Head of caudate nucleus (tissue), 42 donors: ENCODE results near the gene SLC5A10.
"Not testable (repeated sequence)": the region's sequence is repeated elsewhere in the genome, so short reads cannot be mapped to it uniquely, and the experiment has no call there.

ENCODE experiments used
- DNase-seq, 42 donors: peaks; one replicate each; pipeline versions ENCODE4 v3.0.0 to v3.0.0-alpha.2; 2020 to 2021; ENCODE audit warnings: mixed read lengths in 7 of 42
- intact Hi-C: fragments of 100-400 bp; cut with DNase I; formaldehyde crosslinking; loops from one replicate; pipeline ENCODE4 v1.15.0; 2022

SLC5A10 gene

GRCh38 chr17:19024101-19025078, 72.4 kb downstream of the SLC5A10 start:
- intact Hi-C loops, result no loop called here
- peak in 1 of 42 donors; percentile 1 for DNase-seq

- intact Hi-C loops, DNase-seq: not testable (repeated sequence)
Measured at GRCh38 chr17:19028671-19029070, 76.7 kb downstream of the SLC5A10 start.

DNA sequence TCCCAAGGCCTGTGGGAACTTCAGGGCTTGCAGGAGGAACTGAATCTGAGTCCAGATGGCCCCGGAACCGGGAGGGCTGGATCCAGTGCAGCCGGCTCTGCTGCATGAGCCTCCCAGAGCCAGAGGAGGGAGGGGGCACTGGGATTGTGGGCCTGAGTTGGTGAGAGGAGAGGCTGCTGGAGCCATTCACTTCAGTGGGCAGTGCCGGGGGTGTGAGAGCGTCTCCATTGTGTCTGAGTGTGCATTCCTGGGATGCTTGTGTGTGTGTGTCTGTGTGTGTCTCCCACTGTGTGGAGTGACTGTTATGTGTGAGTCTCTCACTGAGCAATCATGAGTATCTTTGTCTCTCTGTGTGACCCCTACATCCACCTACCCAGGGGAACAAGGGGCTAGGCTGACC, 77.8 kb downstream of the SLC5A10 start:
- DNase-seq, intact Hi-C loops: not testable (repeated sequence)

GRCh38 chr17:19030771-19031449, 78.9 kb downstream of the SLC5A10 start:
- intact Hi-C loops, DNase-seq: not testable (repeated sequence)

- DNase-seq, result peak; percentile 38 to 88 (median 75)
Measured at GRCh38 chr17:19031729-19032128, 79.8 kb downstream of the SLC5A10 start.

GRCh38 chr17:19032377-19032988, 80.5 kb downstream of the SLC5A10 start:
- intact Hi-C loops, DNase-seq: not testable (repeated sequence)

More at GRCh38 chr17:19031729-19032128, 79.8 kb downstream of the SLC5A10 start:
- intact Hi-C loops, result not testable (repeated sequence)

- intact Hi-C loops, result not testable (repeated sequence)
Measured at GRCh38 chr17:19036186-19036585, 84.2 kb downstream of the SLC5A10 start.

GRCh38 chr17:19037547-19037946, 85.6 kb downstream of the SLC5A10 start:
- intact Hi-C loops, result not testable (repeated sequence)

More at GRCh38 chr17:19036186-19036585, 84.2 kb downstream of the SLC5A10 start:
- not testable (repeated sequence) for DNase-seq

DNA sequence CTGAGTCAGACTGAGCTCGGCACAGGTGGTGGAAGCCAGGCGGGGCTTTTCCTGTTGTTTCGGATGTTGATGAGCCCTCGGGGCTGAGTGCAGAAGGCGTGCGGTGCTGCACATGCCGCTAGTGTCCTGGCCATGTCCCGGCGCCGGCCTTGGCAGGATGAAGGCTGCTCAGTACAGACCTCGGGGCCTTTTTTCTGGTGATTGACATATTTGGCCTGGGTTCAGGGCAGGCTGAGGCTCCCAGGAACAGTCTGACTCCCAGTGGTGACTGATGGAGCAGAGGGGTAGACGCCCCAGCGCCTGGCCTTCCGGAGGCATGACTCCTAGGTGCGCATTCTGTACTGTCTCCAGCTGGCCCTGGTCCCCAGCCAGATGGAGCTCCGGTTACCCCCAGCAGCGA, 86.0 kb downstream of the SLC5A10 start:
- DNase-seq, intact Hi-C loops: not testable (repeated sequence)

More at GRCh38 chr17:19037547-19037946, 85.6 kb downstream of the SLC5A10 start:
- not testable (repeated sequence) for DNase-seq

- DNase-seq, intact Hi-C loops: not testable (repeated sequence)
Measured at GRCh38 chr17:19038730-19039129, 86.8 kb downstream of the SLC5A10 start.

GRCh38 chr17:19040350-19040749, 88.4 kb downstream of the SLC5A10 start:
- DNase-seq, intact Hi-C loops: not testable (repeated sequence)

DNA sequence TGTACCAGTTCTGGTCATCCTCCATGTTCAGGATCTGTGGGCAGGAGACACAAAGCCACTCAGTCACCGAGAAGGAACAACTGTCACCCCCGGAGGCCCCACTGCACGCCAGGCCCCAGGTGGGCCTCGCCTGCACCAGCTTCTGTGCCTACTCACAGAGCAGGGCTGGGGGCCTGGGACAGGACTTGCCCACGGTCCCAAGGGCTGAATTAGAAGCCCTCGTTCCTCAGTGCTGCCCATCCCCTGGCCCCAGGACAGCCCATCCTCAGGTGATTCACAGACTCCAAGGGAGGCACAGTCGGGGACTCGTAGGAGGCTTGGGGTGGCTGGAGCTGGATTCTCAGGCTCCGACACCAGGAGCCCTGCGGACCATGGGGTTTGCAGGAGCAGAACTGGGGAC, 89.9 kb downstream of the SLC5A10 start:
- intact Hi-C loops, DNase-seq: not testable (repeated sequence)

GRCh38 chr17:19042369-19042768, 90.4 kb downstream of the SLC5A10 start:
- intact Hi-C loops, DNase-seq: not testable (repeated sequence)

DNA sequence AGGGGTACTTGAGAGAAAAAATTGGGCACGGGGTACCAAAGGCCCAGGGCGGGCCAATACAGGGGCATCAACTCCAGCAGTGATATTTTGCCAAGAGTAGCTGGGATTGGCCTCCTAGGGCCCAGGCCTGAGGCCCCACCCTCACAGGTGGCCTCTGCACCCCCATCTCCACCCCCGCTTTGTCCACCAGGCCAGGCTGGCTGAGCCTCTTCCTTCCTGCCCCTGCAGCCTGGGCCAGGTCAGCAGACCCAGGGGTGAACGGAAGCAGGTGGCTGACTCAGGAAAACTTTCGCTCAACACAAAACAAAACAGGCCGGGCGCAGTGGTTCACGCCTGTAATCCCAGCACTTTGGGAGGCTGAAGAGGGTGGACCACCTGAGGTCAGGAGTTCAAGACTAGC, 91.1 kb downstream of the SLC5A10 start:
- DNase-seq, intact Hi-C loops: not testable (repeated sequence)

DNA sequence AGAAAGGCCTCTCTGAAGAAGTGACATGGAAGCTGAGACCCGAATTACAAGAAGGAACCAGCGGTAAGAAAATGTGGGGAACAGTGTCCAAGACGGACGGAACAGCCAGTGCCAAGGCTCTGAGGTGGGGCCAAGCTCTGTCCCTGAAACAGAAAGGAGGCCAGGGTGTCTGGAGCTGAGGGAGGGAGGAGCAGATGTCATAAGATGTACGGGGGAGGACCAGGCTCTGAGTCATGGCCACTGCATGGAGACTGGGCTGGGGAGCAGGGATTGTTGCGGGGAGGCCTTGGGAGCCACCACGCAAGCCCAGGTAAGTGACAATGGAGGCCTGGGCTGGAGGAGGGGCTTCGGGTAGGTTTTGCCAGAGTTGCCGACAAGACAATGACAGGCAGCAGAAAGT, 92.7 kb downstream of the SLC5A10 start:
- intact Hi-C loops, result not testable (repeated sequence)

DNA sequence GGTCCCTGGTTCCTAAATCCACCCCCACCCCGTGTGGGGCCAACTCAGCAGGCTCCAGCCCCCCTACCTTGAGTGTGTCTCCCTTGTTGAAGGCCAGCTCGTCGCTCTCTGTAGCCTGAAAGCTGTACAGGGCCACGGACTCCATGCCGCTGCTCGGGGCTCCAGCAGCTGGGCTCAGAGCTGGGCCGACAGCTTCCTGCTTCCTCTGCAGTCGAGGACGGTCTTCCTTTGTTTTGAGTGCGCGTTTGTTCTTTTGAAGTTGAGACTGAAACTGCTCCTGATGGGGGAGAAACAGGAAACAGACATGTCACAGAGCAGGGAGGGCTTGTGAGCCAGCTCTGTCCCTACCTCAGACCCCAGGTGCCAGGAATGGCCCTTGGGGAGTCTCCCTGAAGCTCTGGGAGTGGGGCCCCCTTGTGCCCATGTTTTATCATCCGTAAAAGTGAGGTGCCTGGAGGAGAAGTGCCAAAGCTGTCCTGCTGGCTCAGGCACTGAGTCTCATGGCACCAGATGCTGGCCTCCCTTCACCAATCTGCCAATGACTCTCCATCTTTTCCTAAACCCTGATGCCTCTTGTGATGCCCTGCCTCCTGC, 94.9 kb downstream of the SLC5A10 start, which contains the start of gene GRAP:
Gene GRAP, minus strand, starts transcription at position 176 of the 594 bp plus-strand sequence. Its CDS starts 31 bp downstream, at position 145.
- DNase-seq, intact Hi-C loops: not testable (repeated sequence)

More for the DNA sequence above, 92.7 kb downstream of the SLC5A10 start:
- DNase-seq, result not testable (repeated sequence)

DNA sequence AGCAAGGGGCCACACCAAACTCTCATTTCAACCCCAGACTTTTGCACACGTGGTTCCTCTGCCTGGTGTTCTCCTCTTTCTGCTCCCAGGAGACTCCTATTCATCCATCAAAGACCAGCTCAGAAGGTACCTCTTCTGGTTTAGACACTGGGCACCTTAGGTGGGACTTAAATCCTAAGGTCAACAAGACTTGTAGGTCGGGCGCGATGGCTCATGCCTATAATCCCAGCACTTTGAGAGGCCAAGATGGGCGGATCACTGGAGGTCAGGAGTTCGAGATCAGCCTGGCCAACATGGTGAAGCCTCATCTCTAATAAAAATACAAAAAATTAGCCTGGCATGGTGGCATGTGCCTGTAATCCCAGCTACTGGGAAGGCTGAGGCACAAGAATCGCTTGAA, 95.5 kb downstream of the SLC5A10 start:
- intact Hi-C loops, result not testable (repeated sequence)
- DNase-seq, result peak in 1 of 42 donors; percentile 22

- DNase-seq, intact Hi-C loops: not testable (repeated sequence)
Measured at GRCh38 chr17:19048826-19049225, 96.9 kb downstream of the SLC5A10 start.

DNA sequence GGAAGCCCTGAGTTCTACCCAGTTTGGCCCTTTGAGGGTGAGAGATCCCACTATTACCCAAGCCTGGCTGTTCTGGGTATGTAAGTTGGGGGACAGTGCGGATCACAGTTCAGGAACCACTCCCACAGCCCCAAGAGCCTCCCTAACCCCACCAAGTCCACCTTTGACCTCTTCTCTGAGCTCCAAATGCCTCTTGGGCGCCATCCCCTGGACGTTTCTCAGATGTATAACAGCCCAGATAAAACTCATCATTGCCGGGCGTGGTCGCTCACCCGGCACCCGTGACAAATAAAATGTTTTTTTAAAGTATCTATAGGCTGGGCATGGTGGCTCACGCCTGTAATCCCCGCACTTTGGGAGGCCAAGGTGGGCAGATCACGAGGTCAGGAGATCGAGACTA, 103.5 kb downstream of the SLC5A10 start:
- intact Hi-C loops, result not testable (repeated sequence)

More for the DNA sequence above, 103.5 kb downstream of the SLC5A10 start:
- DNase-seq, result not testable (repeated sequence)
